HG03025 (cell line): Measurements from ENCODE around the gene ELFN2.
"Not testable (repeated sequence)": the region's sequence is repeated elsewhere in the genome, so short reads cannot be mapped to it uniquely, and the experiment has no call there.

Experiments
- ATAC-seq: cut with Tn5 transposase; IDR thresholded peaks from one replicate; pipeline ENCODE4 v1.9.1; 2021; ENCODE audit warnings: mild to moderate bottlenecking, moderate library complexity; ENCODE audit not compliant: unreplicated experiment, low FRiP score

Gene ELFN2

DNA sequence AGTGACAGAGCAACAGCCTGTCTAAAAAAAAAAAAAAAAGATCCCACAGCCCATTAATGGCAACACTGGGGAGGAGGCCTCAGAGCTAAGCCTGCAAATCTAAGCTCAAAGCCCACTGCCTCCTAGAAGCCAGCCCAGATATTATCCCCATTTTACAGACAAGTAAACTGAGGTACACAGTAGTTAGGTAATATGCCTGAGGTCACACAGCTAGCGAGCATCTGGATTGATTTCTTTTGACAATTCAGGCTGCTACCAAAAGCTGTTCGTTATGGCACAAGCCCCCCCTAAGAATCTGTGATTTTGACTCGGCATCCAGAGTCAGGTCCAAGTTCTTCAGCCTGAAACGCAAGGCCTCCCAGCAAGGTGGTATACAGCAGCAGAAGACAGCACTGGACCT, 13.7 kb downstream of the ELFN2 start:
- no peak for ATAC-seq

GRCh38 chr22:37412495-37413250, 14.6 kb downstream of the ELFN2 start:
- ATAC-seq = no peak

- ATAC-seq = no peak
Observed at GRCh38 chr22:37411655-37412054, 15.6 kb downstream of the ELFN2 start.

DNA sequence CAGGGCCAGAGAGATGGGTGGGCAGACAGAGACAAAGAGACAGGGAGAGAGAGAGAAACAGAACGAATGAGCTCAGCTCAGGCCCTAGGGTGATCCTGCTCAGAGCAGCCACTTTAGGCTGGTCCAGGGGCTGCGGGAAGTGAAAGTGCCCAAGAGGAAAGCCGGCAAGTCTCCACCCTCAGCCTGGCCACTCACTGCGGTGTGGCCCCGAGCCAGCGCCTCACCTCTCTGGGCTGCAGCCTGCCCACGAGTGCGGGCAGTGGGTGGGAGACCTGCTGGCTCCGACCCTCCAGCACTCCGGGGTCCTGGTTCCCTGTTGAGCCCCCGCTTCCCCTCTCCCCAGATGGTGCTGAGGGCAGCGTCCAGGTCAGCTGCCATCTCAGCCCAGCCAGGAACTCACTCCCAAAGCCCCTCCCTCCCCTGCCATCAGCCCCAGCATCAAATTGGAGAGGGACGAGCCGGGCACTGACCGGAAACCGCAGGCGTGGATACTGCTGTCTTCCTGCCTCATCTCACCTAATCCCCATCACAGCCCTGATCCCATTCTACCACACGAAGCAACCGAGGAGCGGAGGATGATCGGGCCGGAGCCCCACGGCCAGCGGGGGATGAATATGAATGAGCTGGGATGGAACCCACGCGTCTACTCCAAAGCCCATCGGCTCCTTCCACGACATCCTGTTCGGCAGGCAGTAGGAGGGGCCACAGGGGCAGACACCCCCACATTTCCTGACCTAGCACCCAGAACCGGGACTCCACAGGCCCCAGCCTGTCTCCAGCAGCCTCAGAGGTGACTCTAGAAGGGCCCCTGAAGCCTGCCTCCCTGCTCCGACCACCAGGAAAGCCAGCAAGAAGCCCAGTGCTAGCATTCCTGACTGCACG, 16.9 kb downstream of the ELFN2 start:
- ATAC-seq = no peak

GRCh38 chr22:37409459-37410050, 17.7 kb downstream of the ELFN2 start:
- ATAC-seq = no peak

- ATAC-seq = no peak
Observed at GRCh38 chr22:37409031-37409430, 18.2 kb downstream of the ELFN2 start.

DNA sequence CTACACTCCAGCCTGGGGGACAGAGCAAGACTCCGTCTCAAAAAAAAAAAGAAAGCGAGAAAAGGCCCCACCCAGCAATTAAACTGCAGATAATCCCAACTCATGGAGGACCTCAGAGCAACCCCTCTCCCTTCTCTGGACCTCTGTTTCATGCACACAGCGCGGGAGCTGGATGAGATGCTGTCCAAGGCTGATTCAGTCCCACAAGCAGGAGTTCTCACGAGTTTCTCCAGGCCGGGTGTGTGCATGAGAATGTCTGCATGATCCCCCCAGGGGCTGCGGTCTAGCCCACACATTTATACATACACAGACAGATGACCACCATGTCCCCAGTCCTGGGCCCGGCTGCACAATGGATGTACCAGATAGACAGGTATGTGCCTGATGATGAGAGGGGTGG, 19.4 kb downstream of the ELFN2 start:
- ATAC-seq = no peak

DNA sequence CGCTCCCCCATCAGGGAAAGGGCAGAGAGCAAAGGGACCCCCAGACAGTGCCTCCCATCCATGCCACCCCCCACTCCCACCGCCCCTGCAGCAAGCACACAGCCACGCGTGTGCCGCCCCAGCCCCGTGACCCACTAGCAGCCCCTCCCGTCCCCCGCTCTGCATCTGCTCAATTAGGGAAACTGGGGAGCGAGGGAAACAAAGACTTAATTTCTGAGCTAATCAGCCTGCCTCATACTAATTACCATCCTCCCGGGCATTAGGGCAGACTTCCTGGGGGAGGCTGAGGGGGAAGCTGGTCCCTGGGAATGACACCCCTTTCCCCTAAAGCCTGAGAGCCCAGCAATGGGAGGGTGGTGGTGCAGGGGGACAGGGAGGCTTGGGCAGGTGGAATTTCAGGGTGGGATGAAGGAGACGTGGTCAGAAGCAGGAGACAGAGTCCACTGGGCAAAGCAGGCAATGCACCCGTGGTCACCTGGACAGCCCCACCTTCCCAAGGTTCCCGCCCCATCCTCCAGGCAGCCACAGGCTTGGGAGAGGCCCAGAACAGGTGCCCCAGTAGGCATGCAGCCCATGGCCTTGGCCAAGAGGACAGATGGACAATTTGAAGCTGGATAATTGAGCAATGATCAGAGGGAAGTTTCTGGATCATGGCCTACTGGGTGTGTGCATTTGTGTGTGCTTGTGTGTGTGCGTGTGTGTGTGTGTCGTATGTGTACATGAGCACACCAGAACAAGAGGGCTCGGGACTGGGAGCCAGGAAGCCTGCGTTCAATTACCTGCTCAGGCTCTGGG, 20.6 kb downstream of the ELFN2 start:
- ATAC-seq = no peak

GRCh38 chr22:37404091-37404490, 23.2 kb downstream of the ELFN2 start:
- ATAC-seq = no peak

DNA sequence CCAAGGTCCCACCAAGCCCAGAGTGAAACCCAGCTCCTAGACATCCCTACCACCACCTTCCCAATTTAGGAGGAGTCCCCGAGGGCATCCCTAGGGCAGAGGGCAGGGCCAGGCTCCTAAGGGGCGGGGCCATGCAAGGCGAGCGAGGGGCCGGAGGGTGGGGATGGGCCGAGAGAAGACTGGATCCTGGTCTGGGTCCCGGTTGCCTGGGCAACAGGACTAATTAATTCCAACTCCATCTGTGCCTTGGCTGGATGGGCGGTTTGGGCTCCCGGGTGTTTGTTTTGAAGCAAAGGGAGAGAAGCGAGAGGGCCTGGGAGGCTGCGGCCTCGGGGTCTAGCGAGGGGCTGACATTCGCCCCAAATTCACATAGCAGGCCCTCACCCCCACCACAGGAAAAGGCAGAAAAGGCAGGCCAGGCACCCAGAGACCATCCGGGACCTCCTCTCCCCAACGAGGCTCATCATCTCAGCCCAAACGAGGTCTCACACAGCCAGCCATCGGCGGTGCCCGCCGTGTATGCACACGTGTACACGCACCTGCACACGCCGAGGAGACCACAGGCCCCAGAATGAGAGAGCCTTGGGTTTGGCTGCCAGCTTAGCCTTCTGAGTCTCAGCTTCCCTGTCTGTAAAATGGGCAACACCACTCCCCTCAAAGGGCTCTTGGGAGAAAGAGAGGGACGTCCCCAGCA, 23.9 kb downstream of the ELFN2 start:
- ATAC-seq = no peak

- ATAC-seq = no peak
Observed at GRCh38 chr22:37402184-37402506, 25.1 kb downstream of the ELFN2 start.

DNA sequence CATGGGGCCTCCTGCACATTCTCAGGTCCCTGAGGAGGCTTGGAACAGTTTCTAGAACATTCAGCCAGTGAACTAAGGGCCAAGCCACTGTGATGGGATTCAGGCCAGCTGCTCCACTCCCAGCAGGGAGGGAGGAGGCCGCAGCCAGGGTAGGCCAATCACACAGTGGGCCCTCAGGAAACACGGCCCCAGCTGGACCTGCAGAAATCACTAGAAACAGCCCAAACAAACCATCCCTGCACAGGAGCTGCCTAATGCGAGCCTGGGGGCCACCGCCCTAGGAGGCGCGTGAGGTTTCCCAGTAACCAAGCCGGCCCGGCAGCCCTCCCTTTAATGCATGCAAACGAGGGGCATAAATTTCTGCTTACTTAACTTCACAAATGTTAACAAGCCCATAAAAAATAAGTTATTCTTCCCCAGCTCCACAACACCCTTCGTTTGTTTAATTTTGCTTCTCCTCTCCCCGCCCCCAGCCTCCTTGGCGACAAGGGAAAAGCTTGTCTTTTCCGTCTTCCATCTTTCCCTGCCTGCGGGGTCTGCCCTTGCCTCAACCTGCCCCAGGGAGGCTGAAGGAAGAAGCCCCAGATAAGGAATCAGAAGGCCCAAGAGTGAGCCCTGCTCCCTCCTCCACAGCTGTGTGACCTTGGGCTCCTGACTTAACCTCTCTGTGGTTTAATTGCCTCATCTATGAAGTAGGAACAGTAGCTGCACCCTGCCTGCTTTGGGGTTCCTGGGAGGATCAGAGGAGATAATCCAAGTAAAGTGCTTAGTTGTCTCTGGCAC, 25.7 kb downstream of the ELFN2 start:
- no peak for ATAC-seq

- ATAC-seq = no peak
Observed at GRCh38 chr22:37400719-37401118, 26.6 kb downstream of the ELFN2 start.

DNA sequence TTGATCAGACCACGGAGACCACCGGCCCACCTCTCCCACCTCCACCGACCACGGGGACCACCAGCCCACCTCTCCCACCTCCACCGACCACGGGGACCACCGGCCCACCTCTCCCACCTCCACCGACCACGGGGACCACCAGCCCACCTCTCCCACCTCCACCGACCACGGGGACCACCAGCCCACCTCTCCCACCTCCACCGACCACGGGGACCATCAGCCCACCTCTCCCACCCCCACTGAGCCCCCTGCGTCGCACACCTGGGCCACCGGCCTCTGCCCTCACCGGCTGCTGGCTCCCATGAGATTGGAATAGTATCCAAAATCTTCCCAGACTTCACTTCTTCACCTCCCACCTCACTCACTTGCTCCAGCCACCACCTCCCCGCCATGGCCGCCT, 27.8 kb downstream of the ELFN2 start:
- not testable (repeated sequence) for ATAC-seq

GRCh38 chr22:37397226-37397625, 30.1 kb downstream of the ELFN2 start:
- no peak for ATAC-seq

DNA sequence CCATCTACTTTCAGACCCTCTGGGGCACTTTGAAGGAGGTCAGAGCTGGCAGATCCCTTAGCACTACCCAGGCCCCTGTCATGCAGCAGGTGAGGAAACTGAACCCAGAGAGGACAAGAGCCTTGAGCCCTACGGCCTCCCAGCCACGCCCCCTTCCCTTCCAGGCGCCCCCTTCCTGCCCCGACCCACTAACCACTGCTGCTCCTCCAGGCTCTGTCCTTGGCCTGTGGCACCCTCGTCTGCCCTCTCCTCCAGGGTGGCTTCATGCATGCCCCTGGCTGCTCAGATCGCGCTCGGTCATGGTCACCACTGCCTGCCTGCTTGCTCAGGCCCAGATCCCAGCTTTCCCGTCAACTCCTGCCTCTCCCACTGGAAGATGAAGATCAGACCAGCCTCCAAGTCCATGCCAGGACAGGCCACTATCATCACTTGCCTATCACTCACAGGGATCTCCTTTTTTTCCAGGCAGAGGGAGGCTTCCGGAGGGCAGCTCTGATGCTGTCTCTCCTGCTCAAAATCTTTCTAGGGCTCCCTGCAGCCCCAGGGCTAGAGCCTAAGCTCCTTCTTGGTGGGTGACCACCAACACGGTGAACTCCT, 30.7 kb downstream of the ELFN2 start:
- no peak for ATAC-seq

DNA sequence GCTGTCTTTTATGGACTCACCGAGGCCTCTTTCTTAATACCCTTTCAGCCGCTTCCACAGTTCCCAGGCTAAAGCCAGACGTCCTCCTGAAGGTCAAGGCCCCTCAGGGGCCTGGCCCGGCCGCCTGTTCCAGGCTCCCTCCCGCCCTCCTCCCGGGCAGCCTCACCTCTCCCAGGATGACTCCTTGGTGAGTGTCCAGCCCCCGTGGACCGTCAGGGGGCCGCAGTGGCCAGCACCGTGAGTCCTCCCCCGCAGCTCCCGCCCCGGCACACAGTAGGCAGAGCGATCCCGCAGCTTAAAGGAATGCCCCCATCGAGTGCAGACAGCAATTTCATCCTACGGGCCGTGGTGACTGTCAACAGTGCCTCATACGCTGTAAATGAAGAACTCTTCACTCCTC, 32.9 kb downstream of the ELFN2 start:
- ATAC-seq = no peak

GRCh38 chr22:37393746-37394145, 33.5 kb downstream of the ELFN2 start:
- ATAC-seq = no peak

GRCh38 chr22:37392721-37393328, 34.5 kb downstream of the ELFN2 start:
- no peak for ATAC-seq
